Liver (tissue), 9 donors: ENCODE data around the gene OR52N2. TPM values are rescaled to one million over a fixed set of nuclear protein-coding genes. Genes with fewer than 3 reads are reported as not detected.

Experiments used
- DNase-seq: peaks from one replicate; pipeline ENCODE4 v3.0.0-alpha.2; 2017; ENCODE audit warnings: low spot score
- H3K27ac ChIP-seq, 2 donors: one replicate each; pipeline ENCODE4 v1.7.0; 2013; ENCODE audit warnings: inconsistent platforms in 2 of 2, low read length in 2 of 2, control low read depth in 1 of 2, low read depth in 1 of 2, mild to moderate bottlenecking in 1 of 2
- H3K27me3 ChIP-seq, 4 donors: one replicate each; pipeline versions ENCODE4 v1.6.1 to v1.7.0; 2013; ENCODE audit warnings: low read length in 3 of 4, inconsistent platforms in 1 of 4, mild to moderate bottlenecking in 1 of 4, moderate library complexity in 1 of 4; ENCODE audit not compliant: control insufficient read depth in 4 of 4, insufficient read depth in 4 of 4
- H3K36me3 ChIP-seq, 4 donors: one replicate each; pipeline versions ENCODE4 v1.6.1 to v1.7.0; 2013; ENCODE audit warnings: low read length in 3 of 4, mild to moderate bottlenecking in 3 of 4, low read depth in 1 of 4, moderate library complexity in 1 of 4; ENCODE audit not compliant: control insufficient read depth in 4 of 4, insufficient read depth in 3 of 4
- H3K4me1 ChIP-seq, 4 donors: one replicate each; pipeline versions ENCODE4 v1.6.1 to v1.7.0; 2013; ENCODE audit warnings: low read length in 3 of 4, mild to moderate bottlenecking in 3 of 4, moderate library complexity in 1 of 4; ENCODE audit not compliant: control insufficient read depth in 4 of 4, insufficient read depth in 4 of 4
- H3K4me3 ChIP-seq, 3 donors: one replicate each; pipeline versions ENCODE4 v1.6.1 to v1.7.0; 2013; ENCODE audit warnings: low read length in 3 of 3, control low read depth in 1 of 3, low read depth in 1 of 3, mild to moderate bottlenecking in 1 of 3
- H3K9ac ChIP-seq, 2 donors: one replicate each; pipeline ENCODE4 v1.7.0; 2013; ENCODE audit warnings: low read length in 2 of 2, mild to moderate bottlenecking in 2 of 2, moderate library complexity in 2 of 2, control low read depth in 1 of 2, low read depth in 1 of 2
- H3K9me3 ChIP-seq, 4 donors: one replicate each; pipeline versions ENCODE4 v1.6.1 to v1.7.0; 2013; ENCODE audit warnings: low read length in 3 of 4; ENCODE audit not compliant: control insufficient read depth in 4 of 4
- FOXA2 ChIP-seq: IDR thresholded peaks from 2 replicates; pipeline ENCODE4 v1.6.1; 2016; ENCODE audit warnings: antibody characterized with exemption
- GABPA ChIP-seq, 2 donors: IDR thresholded peaks in 1 of 2; conservative IDR thresholded peaks in 1 of 2; 2 replicates each; pipeline ENCODE4 v1.6.1; 2016; ENCODE audit warnings: antibody characterized with exemption in 2 of 2, mild to moderate bottlenecking in 1 of 2, moderate library complexity in 1 of 2
- MAX ChIP-seq: IDR thresholded peaks from 2 replicates; pipeline ENCODE4 v1.6.1; 2016; ENCODE audit warnings: antibody characterized with exemption
- REST ChIP-seq: IDR thresholded peaks from 2 replicates; pipeline ENCODE4 v1.6.1; 2016; ENCODE audit warnings: antibody characterized with exemption, mild to moderate bottlenecking
- WGBS: extraction: QIAGEN DNeasy Blood & Tissue Kit; methylation state at CpG from one replicate; pipeline ENCODE4 v1.1.7; 2013; 5-methylcytosine and 5-hydroxymethylcytosine counted together
- polyA plus RNA-seq, 2 donors: library from polyadenylated mRNA; stranded (reverse) in 1 of 2; unstranded in 1 of 2; fragments of 200-250 nt in 1 of 2; fragments of >200 nt in 1 of 2; fragmentation: Nextera tagmentation in 1 of 2; extraction: Ambion mirVana in 1 of 2; gene quantifications; one replicate each; pipeline versions ENCODE4 v1.2.1 to v1.2.3, GENCODE V29; 2013 to 2015
- total RNA-seq, 2 donors: library from RNA; depleted of rRNA; stranded (reverse); fragments of >200 nt; gene quantifications; one replicate each; pipeline ENCODE4 v1.2.3, GENCODE V29; 2014
- donor health status: healthy.
- donor health status: healthy.
- donor health status: healthy.
- donor health status: healthy.
- donor health status: healthy.

OR52N2 gene
- total and polyA plus RNA-seq, 4 donors: not detected

GRCh38 chr11:5865826-5866225 is 57.1 kb downstream of the OR52N2 start:
- Histone ChIP-seq H3K27me3 (no peaks in the 10 kb centered on the region), H3K27ac (no peak overlapping the region), H3K4me1 (no peaks in the 10 kb centered on the region), H3K9me3 (no peaks in the 10 kb centered on the region), H3K36me3 (no peaks in the 10 kb centered on the region), H3K9ac (no peak overlapping the region), H3K4me3 (no peak overlapping the region)
- TF ChIP-seq FOXA2 (no peak), REST (no peak), MAX (no peak), GABPA (IDR thresholded peaks at IDR 0.05 in 1 of 2, conservative IDR thresholded peaks at IDR 0.05 in 1 of 2) (no peak)
- 70% methylated on average over 2 of the region's 2 CpGs for WGBS
- no peak for DNase-seq

Other genes starting within 250 kb of the OR52N2 start
- gene OR52B6, start 228.0 kb upstream of the OR52N2 start, total RNA-seq: not detected
- gene OR52B6, start 228.0 kb upstream of the OR52N2 start, polyA plus RNA-seq: not detected
- gene TRIM6, start 212.3 kb upstream of the OR52N2 start, total RNA-seq: 1 to 10 TPM in 1 of 2 donors, under 1 TPM in 1; 0.75 to 5.3 TPM
- under 1 TPM; 0.39 to 0.40 TPM for gene TRIM6, start 212.3 kb upstream of the OR52N2 start, polyA plus RNA-seq
- gene TRIM34, start 183.9 kb upstream of the OR52N2 start, total RNA-seq: 1 to 10 TPM; 2.8 to 3.8 TPM
- 1 to 10 TPM; 1.7 to 2.2 TPM for gene TRIM34, start 183.9 kb upstream of the OR52N2 start, polyA plus RNA-seq
- gene TRIM5, start 123.8 kb upstream of the OR52N2 start, total RNA-seq: 10 to 100 TPM; 16.3 to 20.2 TPM
- gene TRIM5, start 123.8 kb upstream of the OR52N2 start, polyA plus RNA-seq: 1 to 10 TPM; 7.8 to 9.9 TPM
- gene TRIM22, start 119.1 kb upstream of the OR52N2 start, total RNA-seq: 10 to 100 TPM; 11.5 to 21.6 TPM
- gene TRIM22, start 119.1 kb upstream of the OR52N2 start, polyA plus RNA-seq: 1 to 10 TPM; 3.6 to 7.6 TPM
- not detected for gene OR56B1, start 72.5 kb upstream of the OR52N2 start, total RNA-seq
- gene OR56B1, start 72.5 kb upstream of the OR52N2 start, polyA plus RNA-seq: not detected
- gene OR52N4, start 54.7 kb upstream of the OR52N2 start, total RNA-seq: under 1 TPM in 1 of 2 donors, not detected in 1; 0.14 TPM
- not detected for gene OR52N4, start 54.7 kb upstream of the OR52N2 start, polyA plus RNA-seq
- gene OR52N5, start 25.6 kb upstream of the OR52N2 start, total RNA-seq: under 1 TPM in 1 of 2 donors, not detected in 1; 0.08 TPM
- not detected for gene OR52N5, start 25.6 kb upstream of the OR52N2 start, polyA plus RNA-seq
- gene OR52N1, start 17.7 kb upstream of the OR52N2 start, total RNA-seq: under 1 TPM; under 0.01 to 0.05 TPM
- not detected for gene OR52N1, start 17.7 kb upstream of the OR52N2 start, polyA plus RNA-seq
- not detected for gene OR52E6, start 33.0 kb downstream of the OR52N2 start, total RNA-seq
- gene OR52E6, start 33.0 kb downstream of the OR52N2 start, polyA plus RNA-seq: not detected
- not detected for gene OR52E8, start 48.8 kb downstream of the OR52N2 start, total RNA-seq
- not detected for gene OR52E8, start 48.8 kb downstream of the OR52N2 start, polyA plus RNA-seq
- not detected for gene OR52E4, start 71.7 kb downstream of the OR52N2 start, total RNA-seq
- not detected for gene OR52E4, start 71.7 kb downstream of the OR52N2 start, polyA plus RNA-seq
- gene OR52E5, start 84.3 kb downstream of the OR52N2 start, total RNA-seq: not detected
- not detected for gene OR52E5, start 84.3 kb downstream of the OR52N2 start, polyA plus RNA-seq
- gene OR56A3, start 133.3 kb downstream of the OR52N2 start, total RNA-seq: not detected
- gene OR56A3, start 133.3 kb downstream of the OR52N2 start, polyA plus RNA-seq: not detected
- not detected for gene OR56A5, start 159.6 kb downstream of the OR52N2 start, total RNA-seq
- not detected for gene OR56A5, start 159.6 kb downstream of the OR52N2 start, polyA plus RNA-seq
- under 1 TPM in 1 of 2 donors, not detected in 1; 0.08 TPM for gene OR52L1, start 178.1 kb downstream of the OR52N2 start, total RNA-seq
- gene OR52L1, start 178.1 kb downstream of the OR52N2 start, polyA plus RNA-seq: not detected
- gene OR56A4, start 198.0 kb downstream of the OR52N2 start, total RNA-seq: under 1 TPM in 1 of 2 donors, not detected in 1; 0.05 TPM
- gene OR56A4, start 198.0 kb downstream of the OR52N2 start, polyA plus RNA-seq: not detected
- gene OR56A1, start 221.8 kb downstream of the OR52N2 start, total RNA-seq: under 1 TPM; under 0.01 TPM
- gene OR56A1, start 221.8 kb downstream of the OR52N2 start, polyA plus RNA-seq: not detected